DMS153 (cell line): ENCODE results near the gene GYG2.
"Not testable (repeated sequence)": the region's sequence is repeated elsewhere in the genome, so short reads cannot be mapped to it uniquely, and the experiment has no call there.

Experiments used
- DNase-seq: peaks from one replicate; lab custom pipeline; 2025; lab: John Stamatoyannopoulos, UW

The GYG2 gene

DNA sequence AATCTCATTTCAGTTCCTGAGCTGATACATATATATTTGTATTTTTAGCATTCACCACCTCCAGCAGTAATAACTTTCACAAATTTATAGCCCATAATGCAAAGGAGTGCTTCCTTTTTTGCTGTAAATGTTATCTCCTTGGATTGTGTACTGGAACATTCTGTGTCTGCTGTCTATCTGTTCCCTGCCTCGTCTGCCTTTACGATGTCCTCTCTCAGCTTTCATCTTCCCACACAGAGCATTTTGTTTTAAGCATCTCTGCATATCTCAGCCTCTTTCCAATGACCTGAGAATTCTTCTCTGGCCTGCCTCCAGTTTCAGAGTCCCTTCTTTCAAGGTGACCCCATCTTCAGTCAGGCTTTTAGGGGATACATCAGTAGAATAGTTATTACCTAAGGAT is 43.1 kb downstream of the GYG2 start:
- no peak for DNase-seq

DNA sequence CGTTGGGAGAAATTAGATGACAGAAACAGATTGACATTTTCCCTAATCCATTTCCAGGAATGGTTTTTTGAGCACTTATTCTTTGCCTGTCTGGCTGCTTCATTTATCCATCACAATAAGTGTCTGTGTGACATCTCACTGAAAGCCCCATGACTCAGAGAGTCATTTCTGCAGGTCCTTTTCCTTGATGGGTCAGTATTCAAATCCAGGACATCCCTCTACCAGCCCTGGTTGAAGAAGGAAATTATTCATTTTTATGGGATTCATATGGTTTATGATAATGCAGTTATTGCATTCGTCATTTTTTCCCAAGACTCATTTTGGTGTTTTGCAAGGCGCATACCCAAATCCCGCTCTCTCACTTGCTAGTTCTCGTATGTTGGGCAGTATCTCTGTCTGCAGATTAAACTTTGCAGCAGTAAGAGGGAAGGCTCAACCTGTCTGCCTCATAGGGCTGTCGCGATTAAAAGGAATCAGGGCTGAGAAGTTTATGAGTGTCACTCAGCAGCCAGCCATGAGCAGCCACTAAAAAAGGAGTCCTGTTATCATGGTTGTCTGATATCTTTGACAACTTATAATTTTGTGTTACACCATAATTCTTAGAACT is 44.0 kb downstream of the GYG2 start:
- no peak for DNase-seq

DNA sequence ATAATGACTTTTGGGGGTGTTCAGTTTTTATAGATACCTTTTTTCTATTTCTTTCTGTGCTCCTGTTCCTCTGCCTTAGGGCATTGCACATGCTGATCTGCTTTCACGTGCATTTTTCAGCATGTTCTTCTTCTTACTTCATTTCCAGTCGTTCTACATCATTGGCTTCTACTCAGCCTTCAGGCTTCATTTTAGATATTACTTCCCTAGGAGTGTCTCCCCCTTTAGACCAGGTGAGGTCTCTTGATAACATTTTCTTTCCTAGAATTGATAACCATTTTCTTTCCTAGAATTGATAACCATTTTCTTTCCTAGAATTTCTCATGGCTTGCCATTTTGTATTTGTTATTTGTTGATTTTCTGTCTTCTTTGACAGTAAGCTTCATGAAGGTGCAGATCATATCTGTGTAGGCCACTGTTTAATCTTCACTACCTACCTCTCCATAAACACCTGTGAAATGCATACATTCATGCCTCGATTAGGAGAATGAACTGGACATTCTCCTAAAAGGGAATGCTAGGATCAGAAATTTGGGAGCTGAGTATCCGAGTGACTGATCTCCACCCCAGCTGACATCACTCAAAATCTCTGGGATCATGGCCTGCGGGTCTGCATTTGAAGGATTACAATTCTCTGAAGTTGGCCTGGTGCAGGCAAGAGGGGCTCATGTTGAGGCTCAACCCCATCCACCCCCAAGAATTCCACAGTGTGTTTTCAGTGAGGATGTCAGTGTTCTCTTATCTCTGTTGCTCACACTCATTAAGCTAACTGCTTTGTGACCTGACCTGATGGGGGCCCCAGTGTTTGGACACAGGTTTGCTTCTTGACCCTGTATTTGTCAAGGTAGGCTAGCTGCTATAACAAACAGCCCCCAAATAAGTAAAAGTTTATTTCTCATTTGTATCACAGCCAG is 45.7 kb downstream of the GYG2 start:
- DNase-seq, result no peak

DNA sequence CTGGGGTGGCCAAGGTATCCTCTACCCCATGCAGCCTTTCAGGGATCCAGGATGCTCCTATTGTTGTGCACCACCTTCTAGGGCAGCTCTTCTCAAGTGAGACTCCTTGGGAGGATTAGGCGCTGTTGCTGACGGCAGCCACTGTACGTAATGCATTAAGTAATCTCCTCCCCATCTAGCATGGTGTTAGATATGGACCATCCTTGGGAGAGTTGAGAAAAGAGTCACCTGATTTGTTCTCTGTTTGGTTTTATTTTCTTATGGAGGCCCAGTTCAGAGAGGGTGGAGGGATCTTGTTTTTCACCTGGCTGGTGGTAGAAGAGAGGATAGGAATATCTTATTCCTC is 46.4 kb downstream of the GYG2 start:
- DNase-seq, result no peak

DNA sequence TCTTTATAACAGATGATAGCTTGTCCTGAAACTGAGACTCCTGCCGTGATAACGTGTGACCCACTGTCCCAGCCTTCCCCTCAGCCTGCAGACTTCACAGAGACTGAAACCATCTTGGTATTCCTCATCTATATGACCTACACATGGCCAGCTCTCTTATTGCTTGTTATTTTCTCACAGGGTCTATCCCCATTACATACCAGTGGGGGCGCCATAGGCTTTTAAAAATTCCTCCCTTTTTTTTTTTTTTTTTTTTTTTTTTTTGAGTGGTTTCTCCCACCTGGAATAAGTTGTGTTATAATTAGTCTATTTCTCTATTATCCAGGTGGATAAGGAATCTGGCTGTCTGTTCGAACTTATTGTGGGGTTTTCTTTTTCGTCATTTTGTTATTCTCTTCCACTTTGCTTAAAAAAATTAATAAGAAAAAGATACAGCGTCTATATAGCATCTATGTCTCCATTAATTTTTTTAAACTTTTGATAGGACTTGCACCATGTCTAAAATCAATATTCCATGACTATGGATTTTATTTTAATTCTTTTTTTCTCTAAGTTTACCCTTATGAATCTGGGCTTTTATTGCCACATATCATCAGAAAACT is 47.2 kb downstream of the GYG2 start:
- DNase-seq, result no peak

DNA sequence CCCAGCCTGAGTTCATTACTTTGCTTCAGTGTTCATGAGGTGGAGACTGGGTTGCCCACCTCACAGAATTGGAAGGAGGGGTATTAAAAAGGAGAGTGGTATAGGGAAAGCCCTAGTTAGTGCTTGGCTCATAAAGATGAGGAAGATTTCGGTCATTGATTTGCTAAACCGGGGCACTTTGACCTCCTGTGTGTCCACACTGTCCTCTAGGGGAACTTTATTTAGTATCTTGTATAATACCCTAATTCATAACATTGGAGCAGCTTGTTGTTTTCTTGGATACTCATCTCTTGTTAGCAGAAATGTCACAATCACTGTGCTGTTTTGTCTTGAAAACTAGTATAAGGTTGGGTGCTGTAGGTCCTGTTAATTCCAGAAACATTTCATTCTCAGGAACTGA is 49.8 kb downstream of the GYG2 start:
- no peak for DNase-seq

DNA sequence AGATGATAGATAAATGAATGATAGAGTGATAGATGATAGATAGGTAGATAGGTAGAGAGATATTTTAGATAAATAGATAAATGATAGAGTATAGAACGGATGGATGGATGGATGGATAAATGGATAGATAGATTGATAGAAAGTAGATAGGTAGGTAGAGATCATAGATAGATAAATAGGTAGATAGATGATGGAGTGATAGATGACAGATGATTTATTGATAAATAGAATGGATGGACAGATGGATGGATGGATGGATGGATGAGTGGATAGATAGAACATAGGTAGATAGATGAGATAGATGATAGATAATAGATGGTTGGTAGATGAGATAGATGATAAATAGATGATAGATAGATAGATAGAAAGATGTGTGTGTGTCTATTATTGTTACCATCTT is 50.9 kb downstream of the GYG2 start:
- no peak for DNase-seq

DNA sequence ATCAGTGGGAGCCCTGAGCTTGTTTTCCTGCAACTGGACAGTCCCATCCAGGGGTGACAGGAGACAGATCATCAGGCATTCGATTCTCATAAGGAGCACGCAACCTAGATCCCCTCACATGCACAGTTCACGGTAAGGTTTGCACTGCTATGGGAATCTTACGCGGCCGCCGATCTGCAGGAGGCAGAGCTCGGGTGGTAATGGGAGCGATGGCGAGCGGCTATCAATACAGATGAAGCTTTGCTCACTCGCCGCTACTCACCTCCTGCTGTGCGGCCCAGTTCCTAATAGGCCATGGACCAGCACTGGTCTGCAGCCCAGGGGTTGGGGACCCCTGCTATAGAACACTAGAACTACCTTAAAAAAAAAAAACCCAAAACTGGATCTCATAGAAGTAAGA is 55.0 kb downstream of the GYG2 start:
- DNase-seq, result no peak

DNA sequence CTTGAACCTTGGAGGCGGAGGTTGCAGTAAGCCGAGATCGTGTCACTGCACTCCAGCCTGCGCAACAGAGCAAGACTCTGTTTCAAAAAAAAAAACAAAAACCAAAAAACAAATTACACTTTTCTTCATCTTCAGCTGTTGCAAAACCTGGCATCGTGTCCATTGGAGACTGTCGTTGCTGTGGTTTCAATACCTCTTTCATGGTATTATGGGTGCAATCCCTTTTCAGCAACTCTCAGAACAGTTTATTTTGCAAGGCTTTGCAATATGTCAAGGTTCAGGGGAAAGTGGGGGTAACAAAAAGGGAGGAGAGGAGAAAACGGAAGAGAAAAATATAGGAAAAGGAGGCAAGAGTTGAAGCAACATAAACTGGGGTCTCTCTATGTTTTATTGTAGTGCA is 59.6 kb downstream of the GYG2 start:
- no peak for DNase-seq

DNA sequence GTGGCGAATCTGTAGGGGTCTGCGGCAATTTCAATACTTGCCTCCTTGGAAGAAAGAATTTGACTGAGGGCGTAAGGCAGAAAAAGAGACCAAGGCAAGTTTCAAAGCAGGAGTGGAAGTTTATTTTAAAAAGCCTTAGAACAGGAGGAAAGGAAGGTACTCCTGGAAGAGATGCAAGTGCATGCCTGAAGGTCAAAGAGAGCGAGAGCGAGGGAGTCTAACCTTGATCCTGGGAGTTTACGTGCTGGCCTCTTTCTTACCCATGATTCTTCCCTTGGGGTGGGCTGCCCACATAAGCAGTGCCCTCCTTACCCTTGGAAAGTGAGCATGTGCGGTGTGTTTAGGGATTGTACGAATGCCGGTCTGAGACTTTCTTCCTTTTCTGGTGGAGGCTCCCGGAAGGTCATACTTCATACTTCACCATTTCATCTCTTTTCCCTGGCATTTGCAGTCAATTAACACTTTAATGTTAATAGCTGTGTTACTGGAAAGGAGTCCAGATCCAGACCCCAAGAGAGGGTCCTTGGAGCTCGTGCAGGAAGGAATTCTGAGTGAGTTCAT is 60.4 kb downstream of the GYG2 start:
- DNase-seq, result no peak

DNA sequence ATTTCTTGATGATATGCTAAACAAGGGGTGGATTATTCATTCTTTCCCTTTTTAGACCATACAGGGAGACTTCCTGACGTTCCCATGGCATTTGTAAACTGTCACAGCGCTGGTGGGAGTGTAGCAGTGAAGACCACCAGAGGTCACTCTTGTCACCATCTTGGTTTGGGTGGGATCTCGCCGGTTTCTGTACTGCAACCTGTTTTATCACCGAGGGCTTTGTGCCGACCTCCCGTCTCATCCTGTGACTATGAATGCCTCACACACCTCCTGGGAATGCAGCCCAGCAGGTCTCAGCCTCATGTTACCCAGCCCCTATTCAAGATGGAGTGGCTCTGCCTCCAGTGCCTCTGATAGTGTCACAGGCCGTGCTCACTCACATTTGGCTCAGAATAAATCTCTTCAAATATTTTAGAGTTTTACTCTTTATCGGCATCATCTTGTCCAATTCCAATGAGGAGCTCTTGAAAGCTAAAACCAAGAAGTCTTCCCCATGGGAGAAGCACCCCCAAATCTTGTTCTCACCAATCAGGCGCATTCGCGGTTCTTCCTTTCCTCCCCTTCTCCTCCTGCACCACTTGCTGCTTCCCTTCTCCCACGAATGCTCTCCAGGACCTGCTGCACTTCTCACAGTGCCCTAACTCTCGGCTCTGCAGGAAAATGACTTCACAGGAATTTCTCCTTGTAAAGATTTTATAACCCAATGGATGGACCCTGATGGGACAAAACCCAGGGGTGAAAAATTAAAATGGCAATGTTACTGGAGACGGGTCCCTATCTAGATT is 61.2 kb downstream of the GYG2 start:
- DNase-seq, result not testable (repeated sequence)

DNA sequence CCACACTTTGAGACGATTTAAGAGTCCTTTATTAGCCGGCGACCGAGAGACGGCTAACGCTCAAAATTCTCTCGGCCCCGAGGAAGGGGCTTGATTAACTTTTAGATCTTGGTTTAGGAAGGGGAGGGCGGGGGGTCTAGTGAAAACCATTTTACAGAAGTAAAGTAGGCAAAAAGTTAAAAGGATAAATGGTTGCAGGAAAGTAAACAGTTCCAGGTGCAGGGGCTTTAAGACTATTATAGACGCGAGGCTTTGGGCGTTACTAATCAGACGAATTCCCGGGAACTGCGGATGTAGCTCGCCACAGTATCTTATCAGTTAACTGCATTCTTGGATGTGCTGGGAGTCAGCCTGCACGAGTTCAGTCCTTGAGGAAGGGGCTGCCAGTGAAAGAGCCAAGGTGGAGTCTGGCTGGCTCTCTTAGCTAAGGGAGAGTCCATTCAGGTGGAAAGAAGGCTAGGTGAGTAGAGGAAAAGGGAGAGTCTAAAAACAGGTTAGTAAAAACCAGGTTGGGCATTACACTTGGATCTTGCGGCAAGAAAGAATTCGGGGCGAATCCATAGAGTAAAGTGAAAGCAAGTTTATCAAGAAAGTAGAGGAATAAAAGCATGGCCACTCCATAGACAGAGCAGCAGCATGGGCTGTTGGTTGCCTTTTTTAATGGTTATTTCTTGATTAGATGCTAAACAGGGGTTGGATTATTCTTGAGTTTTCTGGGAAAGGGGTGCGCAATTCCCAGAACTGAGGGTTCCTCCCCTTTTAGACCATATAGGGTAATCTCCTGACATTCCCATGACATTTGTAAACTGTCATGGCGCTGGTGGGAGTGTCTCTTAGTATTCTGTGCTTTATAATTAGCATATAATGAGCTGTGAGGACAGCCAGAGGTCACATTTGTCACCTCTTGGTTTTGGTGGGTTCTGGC is 62.1 kb downstream of the GYG2 start:
- not testable (repeated sequence) for DNase-seq

DNA sequence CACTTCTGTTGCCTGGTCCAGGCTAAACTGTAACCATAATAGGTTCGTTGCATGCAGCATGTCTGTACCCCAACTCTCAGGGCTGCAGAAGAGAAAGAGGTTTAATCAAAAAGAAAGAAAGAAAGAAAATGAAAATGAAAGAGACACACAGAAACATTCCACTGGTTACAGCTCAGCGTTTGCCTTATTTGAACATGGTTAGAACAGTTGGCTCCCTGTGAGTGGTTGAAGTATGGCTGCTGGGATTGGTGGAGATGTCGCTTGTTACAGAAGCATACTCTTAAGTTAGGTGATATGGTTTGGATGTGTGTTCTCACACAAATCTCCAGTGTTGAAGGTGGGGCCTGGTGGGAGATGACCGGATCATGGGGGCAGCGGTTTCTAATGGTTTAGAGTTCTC is 64.1 kb downstream of the GYG2 start:
- DNase-seq, result no peak

DNA sequence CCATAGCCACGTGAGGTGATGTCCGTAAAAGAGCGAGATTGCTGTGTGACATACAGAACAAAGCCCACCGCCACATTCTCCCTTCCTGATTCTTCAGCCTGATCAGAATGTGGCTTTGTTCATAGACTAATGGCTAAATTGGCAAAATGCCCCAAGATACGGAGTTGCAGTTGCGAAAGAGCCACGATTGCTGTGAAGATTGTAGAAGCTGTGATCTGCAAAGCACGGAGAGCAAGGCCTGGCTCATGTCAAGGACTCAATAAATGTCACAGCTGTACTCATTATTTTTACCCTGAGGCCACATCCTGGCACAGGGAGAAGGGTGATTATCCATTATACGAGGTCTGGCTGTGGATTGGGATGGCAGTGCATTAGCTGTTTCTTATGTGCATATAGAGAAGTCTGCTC is 66.2 kb downstream of the GYG2 start:
- DNase-seq, result no peak

DNA sequence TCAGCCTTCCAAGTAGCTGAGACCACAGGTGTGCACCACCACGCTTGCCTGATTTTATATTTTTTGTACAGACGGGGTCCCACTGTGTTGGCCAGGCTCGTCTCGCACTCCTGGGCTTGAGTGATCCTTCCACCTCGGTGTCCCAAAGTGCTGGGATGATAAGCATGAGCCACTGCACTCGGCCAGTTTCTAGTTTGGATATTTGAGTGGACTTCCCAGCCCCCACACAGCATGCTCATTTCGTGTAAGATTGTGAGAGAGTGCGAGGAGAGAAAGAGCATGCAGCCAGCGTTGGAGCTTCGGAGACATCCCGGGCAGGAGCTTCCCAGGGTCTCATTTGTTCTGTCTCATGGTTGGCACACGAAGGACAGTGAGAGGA is 68.6 kb downstream of the GYG2 start:
- no peak for DNase-seq

DNA sequence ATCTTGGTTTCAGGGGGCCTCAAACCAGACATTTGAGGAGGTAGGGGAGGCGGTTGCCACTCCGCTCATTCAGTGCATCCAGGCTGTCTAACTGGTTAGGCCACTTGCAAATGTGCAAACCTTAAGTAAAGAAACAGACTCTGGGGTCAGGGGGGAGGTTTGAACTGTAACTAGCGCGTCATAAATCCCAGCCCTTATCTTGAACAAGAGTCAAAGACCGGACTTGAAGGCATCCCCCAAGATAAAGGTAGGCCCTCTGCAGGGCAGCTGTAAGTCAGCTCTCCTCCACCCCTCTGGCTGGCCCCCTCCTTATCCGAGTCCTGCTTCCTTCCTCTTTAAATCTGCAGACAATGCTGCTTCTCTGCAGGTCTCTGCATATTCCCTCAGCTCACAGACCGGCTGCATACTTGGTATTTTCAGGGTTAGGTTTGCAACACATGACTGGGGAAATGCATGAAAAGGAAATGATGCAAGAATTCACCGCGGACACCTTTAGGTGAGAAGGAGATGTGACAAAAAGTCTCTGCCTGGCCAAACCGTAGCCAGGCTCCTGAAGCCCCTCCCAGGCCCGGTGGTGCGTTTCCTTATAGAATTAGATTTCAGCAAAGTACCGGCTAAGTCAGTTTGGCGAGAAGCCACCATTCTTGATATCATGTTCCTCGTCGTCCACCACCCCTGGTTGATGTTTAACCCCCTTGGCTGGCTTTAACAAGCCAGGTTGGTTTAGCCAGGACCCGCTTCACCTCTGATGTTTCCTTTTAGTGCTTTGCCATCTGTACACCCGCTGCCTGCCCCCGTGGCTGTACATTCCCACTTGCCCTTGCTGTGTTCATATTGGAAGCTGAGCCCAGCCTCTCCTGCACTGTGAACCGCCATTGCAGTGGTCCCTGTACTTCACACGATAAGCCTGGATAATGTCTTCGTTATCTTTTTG is 69.2 kb downstream of the GYG2 start:
- DNase-seq, result not testable (repeated sequence)

DNA sequence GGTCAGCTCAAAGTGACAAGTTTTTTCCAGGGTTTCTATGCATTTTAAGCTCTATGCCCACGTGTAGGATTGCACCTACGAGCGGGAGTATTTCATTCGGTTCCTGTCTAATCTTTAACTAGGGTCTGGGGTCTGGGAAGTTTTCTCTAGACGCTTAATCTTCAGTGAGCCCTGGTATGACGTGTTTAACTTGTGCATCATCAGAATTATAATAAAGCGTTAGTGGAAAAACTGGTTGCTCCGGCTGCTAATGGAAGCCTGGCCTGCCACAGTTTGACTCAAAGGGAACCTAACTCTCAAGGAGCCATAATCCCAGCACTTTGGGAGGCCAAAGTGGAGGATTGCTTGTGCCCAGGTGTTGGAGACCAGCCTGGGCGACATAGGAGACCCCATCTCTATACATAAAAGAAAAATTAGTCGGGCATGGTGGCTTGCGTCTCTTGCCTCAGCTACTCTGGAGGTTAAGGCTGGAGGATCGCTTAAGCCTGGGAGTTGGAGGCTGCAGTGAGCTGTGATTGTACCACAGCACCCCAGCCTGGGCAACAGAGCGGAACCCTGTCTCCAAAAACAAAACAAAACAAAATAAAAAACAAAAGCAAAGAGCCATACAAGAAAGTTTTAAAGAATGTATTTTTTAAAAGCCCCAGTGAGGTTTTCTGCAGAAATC is 70.2 kb downstream of the GYG2 start:
- DNase-seq, result no peak

DNA sequence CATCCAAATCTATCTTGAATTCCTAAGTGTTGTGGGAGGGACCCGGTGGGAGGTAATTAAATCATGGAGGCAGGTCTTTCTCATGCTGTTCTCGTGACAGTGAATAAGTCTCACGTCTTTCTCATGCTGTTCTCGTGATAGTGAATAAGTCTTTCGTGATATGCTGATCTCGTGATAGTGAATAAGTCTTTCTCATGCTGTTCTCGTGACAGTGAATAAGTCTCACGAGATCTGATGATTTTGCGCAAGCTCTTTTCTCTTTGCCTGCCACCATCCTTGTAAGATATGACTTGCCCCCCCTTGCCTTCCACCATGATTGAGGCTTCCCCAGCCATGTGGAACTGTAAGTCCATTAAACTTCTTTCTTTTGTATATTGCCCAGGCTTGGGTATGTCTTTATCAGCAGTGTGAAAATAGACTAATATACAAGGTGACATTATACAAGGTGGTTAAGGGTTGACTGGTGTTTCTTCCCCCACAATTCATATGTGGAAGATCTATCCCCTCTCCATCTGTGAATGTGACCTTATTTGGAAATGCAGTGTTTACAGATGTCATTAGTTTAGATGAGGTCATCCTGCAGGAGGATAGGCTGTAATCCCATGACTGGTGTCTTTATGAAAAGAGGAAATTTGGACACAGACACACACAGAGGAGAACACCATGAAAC is 72.8 kb downstream of the GYG2 start:
- no peak for DNase-seq

DNA sequence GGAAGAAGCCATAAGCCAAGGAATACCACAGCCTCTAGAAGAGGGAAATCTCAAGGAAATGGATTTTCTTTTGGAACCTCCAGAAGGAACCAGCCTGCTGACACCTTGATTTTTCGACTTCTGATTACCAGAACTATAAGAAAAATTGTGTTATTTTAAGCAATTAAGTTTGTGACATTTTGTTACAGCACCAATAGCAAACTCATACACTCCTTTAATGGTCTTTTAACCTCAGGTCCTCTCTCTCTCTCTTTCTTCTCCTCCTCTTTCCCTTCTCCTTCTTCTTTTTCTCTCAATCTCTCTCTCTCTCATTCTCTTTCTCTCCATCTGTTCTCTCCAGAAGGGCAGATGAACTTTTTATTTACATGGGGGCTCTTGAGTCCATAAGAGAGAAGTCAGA is 74.1 kb downstream of the GYG2 start:
- DNase-seq, result no peak
